ENCODE measurements around the gene DGAT2. TPM values are rescaled to one million over a fixed set of nuclear protein-coding genes. Genes with fewer than 3 reads are reported as not detected.

Gene DGAT2
- total and polyA plus RNA-seq, 4 donors: 4.2 to 54.0 (median 8.4) TPM

- Histone ChIP-seq H3K27ac (ENCODE audit: low read depth in 1 of 2, low read length in 1 of 2) (no peak overlapping the region), H3K36me3 (ENCODE audit: control insufficient read depth in 4 of 4, insufficient read depth in 4 of 4, low read length in 4 of 4) (no peaks in the 10 kb centered on the region), H3K27me3 (ENCODE audit: control insufficient read depth in 3 of 3, insufficient read depth in 3 of 3, low read length in 2 of 3) (peaks cover 0 to 4% (median 0%) of the 10 kb centered on the region in 3 donors), H3K4me1 (ENCODE audit: control insufficient read depth in 5 of 5, insufficient read depth in 5 of 5, low read length in 5 of 5) (no peaks in the 10 kb centered on the region), H3K4me3 (no peak overlapping the region), H3K9ac (ENCODE audit: insufficient read depth in 1 of 2, low read length in 2 of 2) (no peak overlapping the region), H3K9me3 (ENCODE audit: control insufficient read depth in 4 of 4, insufficient read depth in 3 of 4, low read length in 3 of 4) (no peaks in the 10 kb centered on the region)
- TF ChIP-seq CTCF (IDR thresholded peaks at IDR 0.05; ENCODE audit: control extremely low read depth, extremely low read depth): no peak
- ATAC-seq (ENCODE audit: insufficient read depth, low FRiP score): no peak
- WGBS, 2 donors: 91% methylated on average over 4 of the region's 4 CpGs
- no peak for DNase-seq
Measured at GRCh38 chr11:75783416-75784084, 15.0 kb downstream of the DGAT2 start.

GRCh38 chr11:75784085-75784478 is 15.5 kb downstream of the DGAT2 start:
- no peak for ATAC-seq (ENCODE audit: insufficient read depth, low FRiP score)
- no peaks in the 10 kb centered on the region for H3K4me1 ChIP-seq (ENCODE audit: control insufficient read depth in 5 of 5, insufficient read depth in 5 of 5, low read length in 5 of 5)
- no peak for TF ChIP-seq CTCF (IDR thresholded peaks at IDR 0.05; ENCODE audit: control extremely low read depth, extremely low read depth)
- DNase-seq: no peak
- H3K9me3 ChIP-seq (ENCODE audit: control insufficient read depth in 4 of 4, insufficient read depth in 3 of 4, low read length in 3 of 4): no peaks in the 10 kb centered on the region
- no peak overlapping the region for H3K27ac ChIP-seq (ENCODE audit: low read depth in 1 of 2, low read length in 1 of 2)
- WGBS, 2 donors: 97% methylated on average over 2 of the region's 2 CpGs
- H3K4me3 ChIP-seq: no peak overlapping the region
- peaks cover 0 to 4% (median 0%) of the 10 kb centered on the region in 3 donors for H3K27me3 ChIP-seq (ENCODE audit: control insufficient read depth in 3 of 3, insufficient read depth in 3 of 3, low read length in 2 of 3)
- no peaks in the 10 kb centered on the region for H3K36me3 ChIP-seq (ENCODE audit: control insufficient read depth in 4 of 4, insufficient read depth in 4 of 4, low read length in 4 of 4)
- H3K9ac ChIP-seq (ENCODE audit: insufficient read depth in 1 of 2, low read length in 2 of 2): no peak overlapping the region

DNA sequence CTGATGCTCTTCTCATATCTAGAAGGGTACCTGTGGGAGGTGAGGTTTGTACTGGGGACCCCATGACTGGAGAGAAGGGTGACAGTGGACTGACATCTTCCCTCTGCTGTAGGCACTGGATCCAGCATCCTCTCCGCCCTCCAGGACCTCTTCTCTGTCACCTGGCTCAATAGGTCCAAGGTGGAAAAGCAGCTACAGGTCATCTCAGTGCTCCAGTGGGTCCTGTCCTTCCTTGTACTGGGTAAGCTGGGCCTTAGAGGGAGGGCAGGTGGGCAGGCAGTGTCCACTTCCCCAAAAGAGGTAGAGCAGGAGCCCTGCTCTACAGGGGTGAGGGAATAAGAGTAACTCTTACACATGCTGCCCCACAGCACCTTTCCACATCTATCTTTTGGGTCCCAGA is 15.9 kb downstream of the DGAT2 start:
- Histone ChIP-seq H3K4me3 (no peak overlapping the region), H3K4me1 (ENCODE audit: control insufficient read depth in 5 of 5, insufficient read depth in 5 of 5, low read length in 5 of 5) (no peaks in the 10 kb centered on the region), H3K9ac (ENCODE audit: insufficient read depth in 1 of 2, low read length in 2 of 2) (no peak overlapping the region), H3K27ac (ENCODE audit: low read depth in 1 of 2, low read length in 1 of 2) (no peak overlapping the region), H3K36me3 (ENCODE audit: control insufficient read depth in 4 of 4, insufficient read depth in 4 of 4, low read length in 4 of 4) (no peaks in the 10 kb centered on the region), H3K27me3 (ENCODE audit: control insufficient read depth in 3 of 3, insufficient read depth in 3 of 3, low read length in 2 of 3) (peaks cover 0 to 4% (median 0%) of the 10 kb centered on the region in 3 donors), H3K9me3 (ENCODE audit: control insufficient read depth in 4 of 4, insufficient read depth in 3 of 4, low read length in 3 of 4) (no peaks in the 10 kb centered on the region)
- DNase-seq (no peak), ATAC-seq (ENCODE audit: insufficient read depth, low FRiP score) (no peak)
- TF ChIP-seq CTCF (IDR thresholded peaks at IDR 0.05; ENCODE audit: control extremely low read depth, extremely low read depth): no peak
- 92 to 93% methylated on average over 1 of the region's 1 CpG for WGBS, 2 donors

DNA sequence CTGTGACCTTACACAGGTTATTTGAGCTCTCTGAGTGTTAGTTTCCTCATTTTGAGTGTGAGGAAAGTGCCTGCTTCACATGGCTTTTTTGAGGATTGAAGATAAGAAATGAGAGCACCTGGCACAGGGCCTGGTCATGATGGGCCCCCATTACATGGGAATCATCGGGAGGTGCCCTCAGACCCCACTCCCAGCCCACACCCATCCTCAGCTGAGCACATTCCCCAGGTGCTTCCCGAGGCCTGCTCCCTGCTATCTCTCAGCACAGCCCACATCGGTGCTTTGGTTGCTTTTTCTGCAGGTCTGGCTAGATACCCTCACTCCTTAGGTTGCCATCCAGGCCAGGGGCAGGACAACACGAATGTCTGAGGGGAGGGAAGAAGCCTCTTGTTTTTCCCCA is 16.6 kb downstream of the DGAT2 start:
- no peak overlapping the region for H3K27ac ChIP-seq (ENCODE audit: low read depth in 1 of 2, low read length in 1 of 2)
- peak in 1 of 3 donors; percentile 20 for DNase-seq
- H3K9ac ChIP-seq (ENCODE audit: insufficient read depth in 1 of 2, low read length in 2 of 2): no peak overlapping the region
- no peaks in the 10 kb centered on the region for H3K9me3 ChIP-seq (ENCODE audit: control insufficient read depth in 4 of 4, insufficient read depth in 3 of 4, low read length in 3 of 4)
- no peak overlapping the region for H3K4me3 ChIP-seq
- no peak for TF ChIP-seq CTCF (IDR thresholded peaks at IDR 0.05; ENCODE audit: control extremely low read depth, extremely low read depth)
- WGBS, 2 donors: 66 to 91% methylated on average over 4 of the region's 4 CpGs
- peaks cover 0 to 4% (median 0%) of the 10 kb centered on the region in 3 donors for H3K27me3 ChIP-seq (ENCODE audit: control insufficient read depth in 3 of 3, insufficient read depth in 3 of 3, low read length in 2 of 3)
- ATAC-seq (ENCODE audit: insufficient read depth, low FRiP score): no peak
- no peaks in the 10 kb centered on the region for H3K4me1 ChIP-seq (ENCODE audit: control insufficient read depth in 5 of 5, insufficient read depth in 5 of 5, low read length in 5 of 5)
- H3K36me3 ChIP-seq (ENCODE audit: control insufficient read depth in 4 of 4, insufficient read depth in 4 of 4, low read length in 4 of 4): no peaks in the 10 kb centered on the region

All from lung (tissue), 12 donors.